AG04450 (cell line): ENCODE data around the gene TEX38. TPM values are rescaled to one million over a fixed set of nuclear protein-coding genes. Genes with fewer than 3 reads are reported as not detected.

Experiments
- CTCF ChIA-PET: fragments of 300-600, 350-600 bp; formaldehyde crosslinking; extraction: SDS; loops from one replicate; lab custom pipeline; 2022; ENCODE audit warnings: antibody characterized with exemption, inconsistent platforms; lab: Charles Lee
- POLR2A ChIA-PET: fragments of 350-600 bp; formaldehyde crosslinking; extraction: SDS; loops from one replicate; lab custom pipeline; 2021; ENCODE audit warnings: antibody characterized with exemption, inconsistent platforms; lab: Yijun Ruan, JAX
- DNase-seq: peaks from one replicate; pipeline ENCODE4 v3.0.0-alpha.2; 2011; ENCODE audit warnings: low read depth, low spot score
- H3K27ac ChIP-seq: one replicate; pipeline ENCODE4 v1.5.1; 2012; ENCODE audit warnings: low read depth, low read length, control low read depth
- H3K27me3 ChIP-seq: one replicate; pipeline ENCODE4 v1.6.0; 2012; ENCODE audit warnings: low read length; ENCODE audit not compliant: control insufficient read depth, insufficient read depth
- H3K4me3 ChIP-seq: 2 replicates; pipeline ENCODE4 v1.5.1; 2011; ENCODE audit warnings: mild to moderate bottlenecking, low read depth, low read length, control low read depth
- H3K9me3 ChIP-seq: 2 replicates; pipeline ENCODE4 v1.5.1; 2012; ENCODE audit warnings: low read length; ENCODE audit not compliant: control insufficient read depth, insufficient read depth
- CTCF ChIP-seq: IDR thresholded peaks from 2 replicates; pipeline ENCODE4 v1.5.1; 2011; ENCODE audit warnings: low read depth, low read length, control low read depth, inconsistent platforms
- polyA plus RNA-seq: library from polyadenylated mRNA; depleted of rRNA; stranded (reverse); fragments of >200 nt; gene quantifications from 2 replicates; pipeline ENCODE4 v1.2.3, GENCODE V29; 2011; rRNA removed

Gene TEX38
- polyA plus RNA-seq, 1 experiment: not detected

GRCh38 chr1:46721686-46722205 lies 50.1 kb downstream of the TEX38 start:
- no peak overlapping the region for H3K4me3 ChIP-seq
- H3K9me3 ChIP-seq: no peaks in the 10 kb centered on the region; the same call in 1 of the 2 replicates
- ChIA-PET POLR2A (no interaction called here), CTCF (no interaction called here)
- TF ChIP-seq CTCF: no peak
- H3K27me3 ChIP-seq: peaks cover 11% of the 10 kb centered on the region
- H3K27ac ChIP-seq: no peak overlapping the region
- DNase-seq: no peak

Other genes starting within 250 kb of the TEX38 start
- not detected in 2 replicates for gene DMBX1, start 182.0 kb upstream of the TEX38 start, polyA plus RNA-seq
- not detected in 2 replicates for gene KNCN, start 120.2 kb upstream of the TEX38 start, polyA plus RNA-seq
- 38.0 and 41.5 TPM in 2 replicates for gene MKNK1, start 67.6 kb upstream of the TEX38 start, polyA plus RNA-seq
- gene MOB3C, start 55.0 kb upstream of the TEX38 start, polyA plus RNA-seq: 11.9 and 13.0 TPM in 2 replicates
- gene ATPAF1, start 3.5 kb upstream of the TEX38 start, polyA plus RNA-seq: 83.8 and 85.6 TPM in 2 replicates
- 54.3 and 69.9 TPM in 2 replicates for gene EFCAB14, start 47.3 kb downstream of the TEX38 start, polyA plus RNA-seq
- not detected in 2 replicates for gene CYP4B1, start 127.2 kb downstream of the TEX38 start, polyA plus RNA-seq